Panc1 (cell line): Measurements from ENCODE around the gene UBE2O.

ENCODE experiments used
- CTCF ChIP-seq: fragments of 450-650 bp; IDR thresholded peaks from 2 replicates; pipeline ENCODE4 v1.5.1; 2017; ENCODE audit warnings: mild to moderate bottlenecking
- POLR2AphosphoS5 ChIP-seq: IDR thresholded peaks from 2 replicates; pipeline ENCODE4 v1.6.1; 2012; ENCODE audit warnings: mild to moderate bottlenecking, low read depth, low read length, moderate library complexity
- SIN3A ChIP-seq: IDR thresholded peaks from 2 replicates; pipeline ENCODE4 v1.6.1; 2012; ENCODE audit warnings: low read depth, mild to moderate bottlenecking, low read length, moderate library complexity, borderline replicate concordance; ENCODE audit not compliant: insufficient read depth
- TF ChIP-seq, protein P1 (sequence below), 2 experiments: IDR thresholded peaks; 2 replicates each; pipeline ENCODE4 v1.6.1; 2011 to 2012; ENCODE audit warnings: low read depth in 2 of 2, control low read depth in 1 of 2, low read length in 1 of 2, mild to moderate bottlenecking in 1 of 2, moderate library complexity in 1 of 2; ENCODE audit not compliant: insufficient read depth in 1 of 2

GRCh38 chr17:76447931-76448652, 4.9 kb downstream of the UBE2O start:
- TF ChIP-seq CTCF (no peak), POLR2AphosphoS5 (no peak), SIN3A (no peak)
- TF ChIP-seq, protein P1, sequence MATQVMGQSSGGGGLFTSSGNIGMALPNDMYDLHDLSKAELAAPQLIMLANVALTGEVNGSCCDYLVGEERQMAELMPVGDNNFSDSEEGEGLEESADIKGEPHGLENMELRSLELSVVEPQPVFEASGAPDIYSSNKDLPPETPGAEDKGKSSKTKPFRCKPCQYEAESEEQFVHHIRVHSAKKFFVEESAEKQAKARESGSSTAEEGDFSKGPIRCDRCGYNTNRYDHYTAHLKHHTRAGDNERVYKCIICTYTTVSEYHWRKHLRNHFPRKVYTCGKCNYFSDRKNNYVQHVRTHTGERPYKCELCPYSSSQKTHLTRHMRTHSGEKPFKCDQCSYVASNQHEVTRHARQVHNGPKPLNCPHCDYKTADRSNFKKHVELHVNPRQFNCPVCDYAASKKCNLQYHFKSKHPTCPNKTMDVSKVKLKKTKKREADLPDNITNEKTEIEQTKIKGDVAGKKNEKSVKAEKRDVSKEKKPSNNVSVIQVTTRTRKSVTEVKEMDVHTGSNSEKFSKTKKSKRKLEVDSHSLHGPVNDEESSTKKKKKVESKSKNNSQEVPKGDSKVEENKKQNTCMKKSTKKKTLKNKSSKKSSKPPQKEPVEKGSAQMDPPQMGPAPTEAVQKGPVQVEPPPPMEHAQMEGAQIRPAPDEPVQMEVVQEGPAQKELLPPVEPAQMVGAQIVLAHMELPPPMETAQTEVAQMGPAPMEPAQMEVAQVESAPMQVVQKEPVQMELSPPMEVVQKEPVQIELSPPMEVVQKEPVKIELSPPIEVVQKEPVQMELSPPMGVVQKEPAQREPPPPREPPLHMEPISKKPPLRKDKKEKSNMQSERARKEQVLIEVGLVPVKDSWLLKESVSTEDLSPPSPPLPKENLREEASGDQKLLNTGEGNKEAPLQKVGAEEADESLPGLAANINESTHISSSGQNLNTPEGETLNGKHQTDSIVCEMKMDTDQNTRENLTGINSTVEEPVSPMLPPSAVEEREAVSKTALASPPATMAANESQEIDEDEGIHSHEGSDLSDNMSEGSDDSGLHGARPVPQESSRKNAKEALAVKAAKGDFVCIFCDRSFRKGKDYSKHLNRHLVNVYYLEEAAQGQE (IDR thresholded peaks at IDR 0.05; ENCODE audit: insufficient read depth in 1 of 2, low read depth in 2 of 2, low read length in 1 of 2): no peak
